Ovary (tissue), 3 donors: ENCODE measurements around the gene KRTAP4-11.

Experiments
- EP300 ChIP-seq: sonication (generic); formaldehyde crosslinking; IDR thresholded peaks from one replicate; pipeline ENCODE4 v1.6.1; 2017; ENCODE audit warnings: antibody characterized with exemption
- POLR2A ChIP-seq: fragments of 450-650 bp; IDR thresholded peaks from one replicate; pipeline ENCODE4 v1.6.1; 2017; ENCODE audit warnings: antibody characterized with exemption, mild to moderate bottlenecking, moderate library complexity
- TF ChIP-seq, protein P1 (sequence below), 3 donors: fragments of 450-650 bp in 2 of 3; fragments of 200-600 bp in 1 of 3; IDR thresholded peaks; one replicate each; pipeline versions ENCODE4 v1.5.1 to v1.8.0; 2016 to 2022; ENCODE audit warnings: antibody characterized with exemption in 3 of 3, mild to moderate bottlenecking in 1 of 3
- donor health status: DM: no; HTN: no; CAD: no.

DNA sequence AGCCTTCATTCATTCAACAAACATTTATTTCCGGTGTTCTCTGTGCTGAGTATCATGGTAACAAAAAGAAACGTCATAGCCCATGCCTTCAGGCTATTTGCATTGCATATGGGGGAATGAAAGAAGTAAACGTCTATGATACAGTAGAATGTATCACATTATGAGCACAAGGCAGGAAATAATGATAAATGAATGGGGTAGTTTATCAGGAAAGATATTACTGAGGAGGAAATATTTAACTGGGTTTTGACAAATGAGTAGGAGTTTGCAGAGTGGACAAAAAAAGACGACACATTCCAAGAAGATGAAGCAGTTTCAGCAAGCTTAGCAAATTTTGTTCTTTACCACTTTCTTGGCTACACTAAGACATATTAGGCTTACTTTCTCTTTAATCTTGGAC, 35.5 kb downstream of the KRTAP4-11 start:
- TF ChIP-seq, protein P1, sequence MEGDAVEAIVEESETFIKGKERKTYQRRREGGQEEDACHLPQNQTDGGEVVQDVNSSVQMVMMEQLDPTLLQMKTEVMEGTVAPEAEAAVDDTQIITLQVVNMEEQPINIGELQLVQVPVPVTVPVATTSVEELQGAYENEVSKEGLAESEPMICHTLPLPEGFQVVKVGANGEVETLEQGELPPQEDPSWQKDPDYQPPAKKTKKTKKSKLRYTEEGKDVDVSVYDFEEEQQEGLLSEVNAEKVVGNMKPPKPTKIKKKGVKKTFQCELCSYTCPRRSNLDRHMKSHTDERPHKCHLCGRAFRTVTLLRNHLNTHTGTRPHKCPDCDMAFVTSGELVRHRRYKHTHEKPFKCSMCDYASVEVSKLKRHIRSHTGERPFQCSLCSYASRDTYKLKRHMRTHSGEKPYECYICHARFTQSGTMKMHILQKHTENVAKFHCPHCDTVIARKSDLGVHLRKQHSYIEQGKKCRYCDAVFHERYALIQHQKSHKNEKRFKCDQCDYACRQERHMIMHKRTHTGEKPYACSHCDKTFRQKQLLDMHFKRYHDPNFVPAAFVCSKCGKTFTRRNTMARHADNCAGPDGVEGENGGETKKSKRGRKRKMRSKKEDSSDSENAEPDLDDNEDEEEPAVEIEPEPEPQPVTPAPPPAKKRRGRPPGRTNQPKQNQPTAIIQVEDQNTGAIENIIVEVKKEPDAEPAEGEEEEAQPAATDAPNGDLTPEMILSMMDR (IDR thresholded peaks at IDR 0.05), result no peak
- TF ChIP-seq EP300 (no peak), POLR2A (no peak)
